HG03460 (cell line): ENCODE data around the gene CR1L.
A peak's percentile ranks its signal among the peaks of the same experiment; 100 is the strongest.
"Not testable (repeated sequence)": the region's sequence is repeated elsewhere in the genome, so short reads cannot be mapped to it uniquely, and the experiment has no call there.

ENCODE experiments used
- ATAC-seq: cut with Tn5 transposase; IDR thresholded peaks from one replicate; pipeline ENCODE4 v1.9.1; 2021; ENCODE audit not compliant: unreplicated experiment

The CR1L gene

GRCh38 chr1:207644852-207645634, at the start of gene CR1L:
Gene CR1L, plus strand, starts transcription at chr1:207645133. Its CDS starts 101 bp downstream, at chr1:207645234.
- ATAC-seq, result peak; percentile 91

DNA sequence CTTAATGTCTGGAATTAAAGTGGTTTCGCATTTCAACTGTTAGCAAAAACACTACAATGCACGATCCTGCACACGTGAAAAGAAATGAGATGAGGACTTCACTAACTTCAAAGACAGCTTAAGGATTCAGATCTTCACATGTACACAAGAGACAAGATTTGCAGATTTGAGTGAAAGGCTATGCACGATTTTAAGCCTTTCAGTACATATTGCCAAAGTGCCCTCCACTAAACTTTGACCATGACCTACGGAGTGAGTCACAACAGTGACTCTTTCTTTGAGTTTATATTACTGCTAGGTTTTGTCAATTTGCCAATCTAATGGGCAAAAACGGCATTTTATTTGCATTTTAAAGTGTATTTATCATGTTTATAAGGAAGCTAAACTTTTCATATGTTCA, 41.2 kb upstream of the CR1L start:
- ATAC-seq, result no peak

GRCh38 chr1:207605444-207606361, 39.2 kb upstream of the CR1L start:
- ATAC-seq, result no peak

GRCh38 chr1:207606362-207606755, 38.6 kb upstream of the CR1L start:
- no peak for ATAC-seq

- ATAC-seq, result no peak
Measured at GRCh38 chr1:207612762-207613161, 32.2 kb upstream of the CR1L start.

GRCh38 chr1:207619871-207620542, 24.9 kb upstream of the CR1L start:
- ATAC-seq, result peak; percentile 90

- ATAC-seq, result no peak
Measured at GRCh38 chr1:207620543-207620893, 24.4 kb upstream of the CR1L start.

- ATAC-seq, result not testable (repeated sequence)
Measured at GRCh38 chr1:207625504-207626071, 19.3 kb upstream of the CR1L start.

DNA sequence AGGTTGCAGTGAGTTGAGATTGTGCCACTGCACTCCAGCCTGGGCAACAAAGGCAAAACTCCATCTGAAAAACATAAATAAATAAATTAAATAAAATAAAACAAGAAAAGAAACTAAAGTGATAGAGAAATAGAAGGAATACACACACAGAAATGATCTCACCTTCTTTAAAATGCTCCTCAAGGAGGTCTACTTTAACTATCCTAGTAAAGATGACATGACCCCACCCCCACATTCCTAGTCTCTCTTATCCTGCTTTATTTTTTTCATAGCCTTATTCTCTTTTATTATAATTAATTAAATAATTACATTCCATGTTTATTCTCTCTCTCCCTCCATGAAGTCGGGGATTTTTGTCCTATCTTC, 18.0 kb upstream of the CR1L start:
- no peak for ATAC-seq

DNA sequence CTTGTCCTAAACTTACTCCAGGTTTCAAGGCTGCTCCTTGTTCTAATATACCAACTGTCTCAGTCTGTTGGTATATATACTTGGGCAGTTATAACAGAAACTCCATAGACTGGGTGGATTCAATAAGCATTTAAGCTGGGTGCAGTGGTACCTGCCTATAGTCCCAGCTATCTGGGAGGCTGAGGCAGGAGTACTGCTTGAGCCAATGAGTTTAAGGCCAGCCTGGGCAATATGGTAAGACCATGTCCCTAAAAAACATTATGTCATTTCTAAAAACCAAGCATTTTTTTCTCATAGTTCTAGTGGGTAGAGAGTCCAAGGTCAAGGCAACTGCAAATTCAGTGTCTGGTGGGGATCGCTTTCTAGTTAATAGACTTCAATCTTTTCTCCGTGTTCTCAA, 17.4 kb upstream of the CR1L start:
- ATAC-seq, result no peak

DNA sequence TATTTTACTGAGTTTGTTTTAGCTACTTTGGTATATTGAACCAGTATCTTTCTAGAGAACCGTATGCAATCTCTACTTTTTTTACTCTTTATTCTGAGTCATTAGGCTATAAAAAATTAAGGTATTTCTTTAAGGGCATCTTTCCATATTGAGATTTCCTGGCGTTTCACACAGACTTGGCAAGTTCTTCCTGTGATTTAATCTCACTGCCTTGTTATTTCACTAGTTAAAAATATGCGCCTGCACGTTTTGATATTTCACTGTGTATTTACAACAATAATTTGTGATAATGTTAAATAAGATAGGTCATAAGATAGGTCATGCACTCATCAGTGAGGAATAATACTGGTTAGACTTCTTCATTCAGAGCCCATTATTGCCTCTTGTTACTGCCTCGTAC, 16.2 kb upstream of the CR1L start:
- no peak for ATAC-seq

GRCh38 chr1:207631137-207631536, 13.8 kb upstream of the CR1L start:
- no peak for ATAC-seq

DNA sequence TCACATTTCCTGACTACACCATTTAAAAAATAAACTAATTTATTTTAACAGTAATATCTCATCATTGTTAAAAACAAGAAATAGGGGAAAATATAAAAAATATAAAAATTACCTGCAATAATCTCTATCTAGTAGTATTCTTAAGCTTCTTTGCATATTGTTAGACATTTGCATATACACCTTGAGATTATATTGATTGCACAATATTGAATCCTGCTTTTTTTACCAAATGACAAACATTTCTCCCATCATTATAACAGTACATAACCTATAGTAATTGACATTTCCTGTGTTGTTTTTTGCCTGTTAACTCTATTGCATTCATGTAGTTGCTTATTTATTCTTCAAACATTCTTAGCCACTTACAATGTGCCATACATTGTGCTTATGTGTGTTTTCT, 11.7 kb upstream of the CR1L start:
- ATAC-seq, result no peak

- ATAC-seq, result not testable (repeated sequence)
Measured at GRCh38 chr1:207633699-207634289, 11.1 kb upstream of the CR1L start.

DNA sequence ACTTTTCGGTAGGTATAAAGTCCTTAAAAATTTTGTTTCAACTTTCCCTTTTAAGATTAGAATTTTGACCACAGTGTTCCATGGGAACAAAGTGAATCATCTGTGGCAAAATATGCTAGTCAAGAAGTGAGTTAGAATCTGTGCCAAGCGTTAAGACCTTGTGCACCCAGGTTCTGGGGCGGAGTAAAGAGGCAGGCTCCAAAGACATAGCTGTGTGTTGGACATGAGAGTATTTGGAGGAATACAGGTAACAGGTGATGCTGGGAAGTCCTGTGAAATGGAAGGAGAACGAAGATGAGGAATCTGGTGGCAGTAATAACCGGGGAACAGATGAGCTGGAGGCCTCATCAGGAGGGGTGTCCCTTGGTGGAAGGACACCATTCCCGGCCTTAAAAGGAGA, 10.6 kb upstream of the CR1L start:
- ATAC-seq, result not testable (repeated sequence)

GRCh38 chr1:207635569-207636186, 9.3 kb upstream of the CR1L start:
- not testable (repeated sequence) for ATAC-seq

DNA sequence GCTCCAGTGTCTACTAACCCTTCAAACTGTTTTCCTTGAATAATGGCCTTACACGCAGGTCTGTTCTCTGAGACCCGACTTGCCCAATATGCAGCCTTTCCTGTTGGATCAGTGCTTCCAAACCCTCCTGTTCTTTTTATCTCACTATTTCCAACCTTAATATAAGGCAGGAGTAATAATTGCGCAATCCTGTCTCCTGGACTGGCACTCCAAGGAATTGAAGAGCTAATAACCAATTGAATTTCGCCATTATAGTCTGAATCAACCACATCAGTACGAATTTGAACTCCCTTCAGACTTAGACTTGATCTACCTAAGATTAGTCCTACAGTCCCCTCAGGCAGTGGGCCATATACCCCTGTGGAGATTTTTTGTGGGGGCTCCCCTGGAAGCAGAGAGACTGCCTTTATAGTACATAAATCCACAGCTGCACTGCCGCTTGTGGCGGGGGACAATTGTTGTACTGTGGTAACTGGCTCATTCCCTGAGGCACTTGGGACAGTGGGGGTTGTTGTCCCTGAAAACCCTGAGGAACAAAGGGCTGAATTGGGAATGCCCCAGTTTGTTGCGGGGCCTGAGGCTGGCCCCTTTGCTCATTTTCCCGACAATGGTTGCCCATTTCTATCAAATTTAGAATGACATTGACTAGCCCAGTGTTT, 6.3 kb upstream of the CR1L start:
- not testable (repeated sequence) for ATAC-seq

- ATAC-seq, result not testable (repeated sequence)
Measured at GRCh38 chr1:207639362-207639761, 5.6 kb upstream of the CR1L start.

DNA sequence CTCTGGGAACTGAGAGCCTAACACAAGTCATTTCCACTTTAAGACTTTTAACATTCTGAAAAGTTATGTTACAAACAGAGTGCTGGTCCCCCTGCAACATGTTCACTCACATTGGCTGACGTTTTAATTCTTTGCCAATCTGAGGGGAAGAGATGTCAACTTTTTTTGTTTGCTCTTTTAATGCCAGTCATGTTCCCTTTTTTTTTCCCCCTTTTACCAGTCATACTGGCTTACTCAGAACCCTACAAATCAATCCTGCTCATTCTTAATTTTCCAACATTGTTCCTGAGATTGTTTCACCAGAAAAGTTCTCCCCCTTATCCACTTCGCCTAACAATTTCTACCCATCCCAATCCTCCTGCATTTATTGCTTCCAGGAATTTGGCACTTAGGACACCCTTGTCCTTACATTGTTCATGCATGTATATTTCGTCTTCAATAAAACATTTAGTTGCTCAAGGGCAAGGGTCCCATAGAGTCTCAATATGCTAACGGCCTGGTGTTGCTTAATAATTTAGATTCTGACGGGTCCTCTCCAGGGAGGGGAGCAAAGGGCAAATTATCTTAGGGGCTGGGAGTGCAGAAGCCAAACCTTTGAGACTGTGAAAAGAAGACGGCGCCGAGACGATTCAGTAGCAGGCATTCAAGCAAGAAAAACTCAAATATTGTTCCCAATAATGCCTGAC, 624 bp upstream of the CR1L start:
- ATAC-seq, result no peak
